Bronchial epithelial cell (primary cell): ENCODE measurements around the gene URB1. TPM values are rescaled to one million over a fixed set of nuclear protein-coding genes. Genes with fewer than 3 reads are reported as not detected.

Experiments
- DNase-seq: peaks from one replicate; pipeline ENCODE4 v3.0.0-alpha.2; 2010; ENCODE audit warnings: low read depth
- FAIRE-seq: peaks from 2 replicates; lab custom pipeline; 2011; peaks lifted over from hg19 to GRCh38; lab: Jason Lieb, UNC
- H3K27me3 ChIP-seq: 2 replicates; pipeline ENCODE4 v1.5.1; 2011; ENCODE audit warnings: low read length; ENCODE audit not compliant: control insufficient read depth, insufficient read depth
- H3K36me3 ChIP-seq: 2 replicates; pipeline ENCODE4 v1.5.1; 2011; ENCODE audit warnings: low read length; ENCODE audit not compliant: control insufficient read depth, insufficient read depth
- H3K4me3 ChIP-seq: 2 replicates; pipeline ENCODE4 v1.5.1; 2011; ENCODE audit warnings: mild to moderate bottlenecking, low read depth, low read length, control low read depth
- total RNA-seq: library from RNA; depleted of rRNA; stranded (reverse); fragments of >200 nt; gene quantifications from 2 replicates; pipeline ENCODE4 v1.2.1, GENCODE V29; 2014
- TF ChIP-seq, protein P1 (sequence below): IDR thresholded peaks from 2 replicates; pipeline ENCODE4 v1.5.1; 2011; ENCODE audit warnings: mild to moderate bottlenecking, moderate library complexity, low read length, control low read depth, inconsistent platforms; ENCODE audit not compliant: insufficient read depth, severe bottlenecking

Gene URB1
- total RNA-seq, 1 donor from 2014 or later: 22.4 TPM

DNA sequence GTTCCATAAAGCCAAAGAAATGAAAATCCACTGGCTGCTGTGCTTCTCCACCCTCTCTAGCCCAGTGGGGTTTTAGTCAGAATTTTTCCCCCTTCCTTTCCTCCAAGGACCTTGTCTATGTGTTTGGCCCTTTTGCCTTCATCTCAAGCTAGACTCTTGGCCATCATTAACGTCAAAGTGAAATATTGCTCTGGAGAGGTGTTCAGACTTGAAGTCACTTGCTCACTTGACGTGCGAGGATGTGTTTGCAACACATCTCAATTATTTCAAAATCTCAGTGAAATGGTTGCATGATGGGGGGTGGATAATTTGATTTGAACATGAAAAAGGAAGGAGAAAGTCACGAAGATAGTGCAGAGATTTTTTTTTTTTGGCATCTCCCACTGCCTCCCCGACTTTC lies 33.3 kb upstream of the URB1 start:
- no peak overlapping the region for H3K4me3 ChIP-seq
- DNase-seq: peak; percentile 80
- H3K27me3 ChIP-seq: no peaks in the 10 kb centered on the region
- FAIRE-seq: no peak
- TF ChIP-seq, protein P1, sequence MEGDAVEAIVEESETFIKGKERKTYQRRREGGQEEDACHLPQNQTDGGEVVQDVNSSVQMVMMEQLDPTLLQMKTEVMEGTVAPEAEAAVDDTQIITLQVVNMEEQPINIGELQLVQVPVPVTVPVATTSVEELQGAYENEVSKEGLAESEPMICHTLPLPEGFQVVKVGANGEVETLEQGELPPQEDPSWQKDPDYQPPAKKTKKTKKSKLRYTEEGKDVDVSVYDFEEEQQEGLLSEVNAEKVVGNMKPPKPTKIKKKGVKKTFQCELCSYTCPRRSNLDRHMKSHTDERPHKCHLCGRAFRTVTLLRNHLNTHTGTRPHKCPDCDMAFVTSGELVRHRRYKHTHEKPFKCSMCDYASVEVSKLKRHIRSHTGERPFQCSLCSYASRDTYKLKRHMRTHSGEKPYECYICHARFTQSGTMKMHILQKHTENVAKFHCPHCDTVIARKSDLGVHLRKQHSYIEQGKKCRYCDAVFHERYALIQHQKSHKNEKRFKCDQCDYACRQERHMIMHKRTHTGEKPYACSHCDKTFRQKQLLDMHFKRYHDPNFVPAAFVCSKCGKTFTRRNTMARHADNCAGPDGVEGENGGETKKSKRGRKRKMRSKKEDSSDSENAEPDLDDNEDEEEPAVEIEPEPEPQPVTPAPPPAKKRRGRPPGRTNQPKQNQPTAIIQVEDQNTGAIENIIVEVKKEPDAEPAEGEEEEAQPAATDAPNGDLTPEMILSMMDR: no peak
- no peaks in the 10 kb centered on the region for H3K36me3 ChIP-seq

DNA sequence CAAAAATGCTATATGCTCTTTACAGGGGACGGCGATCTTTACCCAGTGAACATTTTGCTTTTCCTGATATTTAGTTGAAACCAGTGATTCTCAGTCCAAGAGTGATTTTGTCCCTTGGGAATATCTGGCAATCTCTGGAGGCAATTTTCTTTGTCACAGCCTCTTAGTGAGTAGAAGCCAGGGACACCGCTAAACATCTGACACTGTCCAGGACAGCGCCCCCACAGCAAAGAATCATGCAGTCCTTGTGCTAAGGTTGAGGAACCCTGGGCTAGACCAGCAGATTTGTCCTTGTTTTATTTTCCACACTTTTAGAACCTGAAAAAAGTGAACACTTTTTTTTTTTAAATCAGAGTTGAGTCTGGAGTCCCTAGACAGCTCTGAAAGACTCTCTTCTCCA lies 32.8 kb upstream of the URB1 start:
- no peak for FAIRE-seq
- no peaks in the 10 kb centered on the region for H3K36me3 ChIP-seq
- TF ChIP-seq, protein P1: peak; percentile 33
- peak; percentile 36 for DNase-seq
- H3K27me3 ChIP-seq: no peaks in the 10 kb centered on the region
- no peak overlapping the region for H3K4me3 ChIP-seq

DNA sequence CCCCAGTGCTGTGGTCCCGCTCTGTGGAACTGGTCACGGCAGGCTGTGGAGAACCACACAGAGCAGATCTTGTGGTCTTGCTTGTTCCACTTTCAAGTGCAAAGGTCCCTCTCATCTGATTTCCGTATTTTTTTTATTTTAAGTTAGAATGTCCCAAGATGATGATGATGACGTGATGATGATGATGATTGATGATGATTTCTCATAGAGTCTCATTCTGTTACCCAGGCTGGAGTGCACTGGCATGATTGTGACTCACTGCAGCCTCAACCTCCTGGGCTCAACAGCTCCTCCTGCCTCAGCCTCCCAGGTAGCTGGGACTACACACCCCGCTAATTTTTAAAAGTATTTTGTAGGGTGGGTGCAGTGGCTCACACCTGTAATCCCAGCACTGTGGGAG lies 31.9 kb upstream of the URB1 start:
- Histone ChIP-seq H3K27me3 (no peaks in the 10 kb centered on the region), H3K36me3 (no peaks in the 10 kb centered on the region), H3K4me3 (no peak overlapping the region)
- FAIRE-seq (no peak), DNase-seq (peak; percentile 32)
- TF ChIP-seq, protein P1: no peak

DNA sequence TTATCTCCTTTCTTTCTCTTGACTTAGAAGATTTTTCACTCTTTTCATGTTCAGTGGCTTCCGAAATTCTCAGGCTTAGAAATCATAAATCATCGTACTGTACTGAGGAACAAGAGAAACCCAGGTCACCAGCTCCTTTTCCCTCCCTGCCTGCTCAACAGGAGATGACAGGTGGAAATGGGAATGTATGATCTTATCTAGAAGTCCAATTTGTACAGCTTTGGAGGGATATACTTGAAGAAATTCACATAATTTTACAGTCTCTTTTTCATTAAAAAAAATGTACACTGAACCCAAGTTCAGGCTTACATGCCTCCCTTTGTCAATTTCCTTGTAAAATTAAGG lies 31.4 kb upstream of the URB1 start:
- Histone ChIP-seq H3K4me3 (no peak overlapping the region), H3K36me3 (no peaks in the 10 kb centered on the region), H3K27me3 (no peaks in the 10 kb centered on the region)
- TF ChIP-seq, protein P1: no peak
- DNase-seq (no peak), FAIRE-seq (no peak)

DNA sequence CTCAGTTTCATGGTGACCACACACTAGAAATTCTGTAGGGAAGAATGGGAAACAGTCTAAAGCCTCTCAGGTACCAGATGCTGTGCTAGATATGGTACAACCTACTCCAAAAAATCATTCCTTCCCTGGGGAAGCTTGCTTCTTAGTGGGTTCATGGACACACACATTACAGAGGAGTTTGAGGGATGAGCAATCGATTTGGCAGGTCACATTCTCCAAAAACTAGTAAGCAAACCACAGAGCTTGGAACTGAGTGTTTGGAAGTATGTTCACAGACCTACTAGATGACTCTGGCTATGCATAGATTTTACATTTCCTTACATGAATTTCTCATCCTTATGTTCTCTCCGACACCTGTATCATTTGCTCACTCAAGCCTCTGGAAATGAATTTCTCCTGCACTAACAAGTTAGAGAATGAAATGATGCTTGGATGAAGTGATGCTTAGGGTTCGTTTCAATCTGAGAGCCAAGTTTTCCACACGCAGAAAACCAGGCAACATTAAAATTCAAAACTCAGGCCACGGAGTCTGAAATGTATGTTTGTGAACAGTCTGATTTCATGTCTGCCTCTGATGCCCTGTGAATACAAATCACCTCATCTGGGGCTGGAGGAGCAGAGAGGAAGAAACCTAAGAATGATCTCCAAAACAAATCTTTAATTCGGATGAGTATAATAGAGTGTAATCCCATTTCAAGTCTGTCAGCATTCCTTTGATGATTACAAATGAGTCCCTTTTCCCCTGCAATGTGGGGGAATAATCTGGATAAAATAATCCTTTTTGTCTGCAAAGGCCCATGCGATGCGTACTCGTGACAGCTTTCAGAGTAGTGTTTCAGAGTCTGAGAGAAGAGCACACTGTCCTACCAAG lies 30.7 kb upstream of the URB1 start:
- TF ChIP-seq, protein P1: no peak
- FAIRE-seq (no peak), DNase-seq (peak; percentile 78)
- Histone ChIP-seq H3K36me3 (no peaks in the 10 kb centered on the region), H3K27me3 (no peaks in the 10 kb centered on the region), H3K4me3 (no peak overlapping the region)
